A549 treated with GW870086 at 1 μM for 4 hours (cell line): Measurements from ENCODE around the gene DEFB128. TPM values are rescaled to one million over a fixed set of nuclear protein-coding genes. Genes with fewer than 3 reads are reported as not detected.

Experiments used
- total RNA-seq: library from RNA; stranded (reverse); fragments of 200-300 nt; extraction: Qiagen RNA extraction; gene quantifications from 5 replicates; pipeline ENCODE4 v1.2.3, GENCODE V29; 2022; ENCODE audit warnings: low read depth

Gene DEFB128
- not detected in 5 replicates for total RNA-seq

DNA sequence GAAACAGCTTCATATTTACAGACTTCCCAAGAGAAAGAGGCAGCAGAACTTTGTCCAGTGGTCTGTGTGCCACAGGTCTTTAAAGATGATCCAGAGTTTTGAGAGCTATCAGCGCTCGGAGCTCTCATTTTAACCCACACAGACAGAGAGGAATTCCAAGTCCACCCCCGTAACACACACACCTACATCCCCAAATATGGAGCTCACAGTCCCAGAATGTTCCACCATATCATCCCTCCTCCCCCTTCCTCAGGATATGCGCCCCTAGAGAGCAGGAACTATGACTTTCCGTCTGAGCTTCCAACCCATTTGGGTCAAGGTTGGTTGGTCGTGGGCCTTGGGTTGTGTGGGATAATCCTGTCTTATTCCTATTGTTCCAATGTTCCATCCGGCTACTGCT, at the start of gene DEFB128:
Gene DEFB128, minus strand, starts transcription at position 101 of the 400 bp plus-strand sequence. Its CDS starts 88 bp downstream, at position 13.

DNA sequence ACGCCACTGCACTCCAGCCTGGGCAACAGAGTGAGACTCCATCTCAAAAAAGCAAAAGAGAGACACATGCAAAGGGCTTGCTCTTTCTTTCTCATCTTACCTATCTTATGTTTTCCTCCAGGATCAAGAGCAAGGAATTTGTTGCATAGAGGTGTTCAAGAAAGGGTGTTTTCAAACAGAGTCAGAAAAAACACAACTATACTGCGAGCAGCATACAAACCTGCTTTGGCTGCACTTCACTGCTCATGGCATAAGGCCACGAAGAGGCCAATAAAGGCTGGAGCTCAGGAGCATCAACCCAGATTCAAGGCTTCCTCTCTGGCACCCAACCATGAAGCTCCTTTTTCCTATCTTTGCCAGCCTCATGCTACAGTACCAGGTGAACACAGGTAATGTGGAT, 37.4 kb upstream of the DEFB128 start, which contains the start of gene DEFB129:
Gene DEFB129, plus strand, starts transcription at position 301 of the 400 bp plus-strand sequence. Its CDS starts 31 bp downstream, at position 332.

GRCh38 chr20:157154-157553, 32.4 kb downstream of the DEFB128 start, which contains the start of gene DEFB127:
Gene DEFB127 (plus strand): TSS chr20:157454. CDS start chr20:157545, 91 bp downstream.

GRCh38 chr20:142290-142689, 47.2 kb downstream of the DEFB128 start, which contains the start of gene DEFB126:
Gene DEFB126 (plus strand): TSS chr20:142590. CDS start chr20:142629, 39 bp downstream.

Other genes starting within 250 kb of the DEFB128 start
- not detected in 5 replicates for gene DEFB125, start 102.0 kb downstream of the DEFB128 start, total RNA-seq
- gene DEFB126, start 47.1 kb downstream of the DEFB128 start, total RNA-seq, result not detected in 5 replicates
- not detected in 5 replicates for gene DEFB127, start 32.3 kb downstream of the DEFB128 start, total RNA-seq
- not detected in 5 replicates for gene DEFB129, start 37.5 kb upstream of the DEFB128 start, total RNA-seq
- not detected in 5 replicates for gene DEFB132, start 68.0 kb upstream of the DEFB128 start, total RNA-seq
- gene C20orf96, start 101.0 kb upstream of the DEFB128 start, total RNA-seq, result 10.3 to 11.9 TPM (median 11.8 TPM) in 5 replicates
- 17.4 to 22.4 TPM (median 21.7 TPM) in 5 replicates for gene ZCCHC3, start 107.9 kb upstream of the DEFB128 start, total RNA-seq
- gene SOX12, start 135.8 kb upstream of the DEFB128 start, total RNA-seq, result 18.8 to 25.4 TPM (median 23.4 TPM) in 5 replicates
- gene NRSN2, start 157.4 kb upstream of the DEFB128 start, total RNA-seq, result 48.1 to 63.4 TPM (median 61.6 TPM) in 5 replicates
- 44.2 to 57.2 TPM (median 55.0 TPM) in 5 replicates for gene TRIB3, start 191.0 kb upstream of the DEFB128 start, total RNA-seq
- gene RBCK1, start 218.6 kb upstream of the DEFB128 start, total RNA-seq, result 107 to 139 TPM (median 134 TPM) in 5 replicates